NCI-H526 (cell line): ENCODE measurements around the gene VPS16.
"Not testable (repeated sequence)": the region's sequence is repeated elsewhere in the genome, so short reads cannot be mapped to it uniquely, and the experiment has no call there.

Experiments used
- DNase-seq, 2 experiments: peaks; one replicate each; lab custom pipeline; 2025; lab: John Stamatoyannopoulos, UW

The VPS16 gene

DNA sequence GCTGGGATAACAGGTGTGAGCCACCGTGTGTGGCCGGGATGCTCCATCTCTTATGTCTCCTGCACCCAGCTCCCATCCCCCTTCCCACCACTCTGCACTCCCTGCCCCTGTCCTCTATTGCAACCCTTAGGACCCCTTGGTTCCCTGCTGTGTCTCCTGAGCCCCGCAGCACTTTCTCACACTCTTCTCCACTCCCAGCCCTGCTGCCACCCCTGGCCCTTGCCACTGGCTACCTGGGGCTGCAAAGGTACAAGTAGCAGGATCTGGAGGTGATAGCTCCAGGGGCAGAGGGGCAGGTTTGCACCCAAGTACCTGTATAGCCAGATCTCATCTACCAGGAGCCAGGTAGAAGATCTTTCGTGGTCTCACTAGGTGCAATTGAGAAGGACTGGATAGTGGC is 33.5 kb upstream of the VPS16 start:
- DNase-seq = no peak

GRCh38 chr20:2807929-2808328 is 32.6 kb upstream of the VPS16 start:
- not testable (repeated sequence) for DNase-seq

DNA sequence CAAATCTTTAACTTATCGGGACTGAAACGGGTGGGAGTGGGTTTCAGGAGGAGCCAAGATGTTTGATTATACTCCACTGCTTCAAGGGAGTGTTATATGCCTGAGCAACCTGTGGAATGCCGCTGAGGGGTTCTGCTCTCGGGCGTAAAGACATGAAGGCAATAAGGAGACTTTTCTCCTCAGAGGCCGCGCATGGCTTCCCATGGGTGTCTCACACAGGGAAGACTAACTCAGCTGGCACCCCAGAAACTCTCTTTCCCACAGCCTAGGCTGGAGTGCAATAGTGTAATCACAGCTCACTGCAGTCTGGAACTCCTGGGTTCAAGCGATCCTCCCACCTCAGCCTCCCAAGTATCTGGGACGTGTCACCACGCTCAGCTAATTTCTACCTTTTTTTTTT is 30.9 kb upstream of the VPS16 start:
- no peak for DNase-seq

- no peak for DNase-seq
Observed at GRCh38 chr20:2812189-2812588, 28.4 kb upstream of the VPS16 start.

GRCh38 chr20:2814076-2814475 is 26.5 kb upstream of the VPS16 start:
- no peak for DNase-seq

GRCh38 chr20:2814587-2815051 is 25.9 kb upstream of the VPS16 start, which contains the start of gene C20orf141:
Gene C20orf141, plus strand, starts transcription at chr20:2814987. Its CDS starts 198 bp downstream, at chr20:2815185.
- no peak for DNase-seq

DNA sequence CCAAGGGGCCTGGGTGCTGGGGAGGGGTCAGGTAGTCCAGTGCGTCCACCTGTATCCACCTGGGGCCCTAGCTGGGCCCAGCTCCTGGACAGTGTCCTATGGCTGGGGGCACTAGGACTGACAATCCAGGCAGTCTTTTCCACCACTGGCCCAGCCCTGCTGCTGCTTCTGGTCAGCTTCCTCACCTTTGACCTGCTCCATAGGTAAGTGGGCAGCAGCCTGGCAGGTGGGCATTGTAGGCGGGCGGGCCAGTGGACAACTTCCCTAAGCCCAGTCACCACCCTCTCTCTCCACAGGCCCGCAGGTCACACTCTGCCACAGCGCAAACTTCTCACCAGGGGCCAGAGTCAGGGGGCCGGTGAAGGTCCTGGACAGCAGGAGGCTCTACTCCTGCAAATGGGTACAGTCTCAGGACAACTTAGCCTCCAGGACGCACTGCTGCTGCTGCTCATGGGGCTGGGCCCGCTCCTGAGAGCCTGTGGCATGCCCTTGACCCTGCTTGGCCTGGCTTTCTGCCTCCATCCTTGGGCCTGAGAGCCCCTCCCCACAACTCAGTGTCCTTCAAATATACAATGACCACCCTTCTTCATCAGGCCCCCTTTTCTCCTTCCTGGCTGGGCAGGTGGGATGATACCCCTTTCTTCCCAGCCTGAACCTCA is 25.2 kb upstream of the VPS16 start:
- no peak for DNase-seq

- DNase-seq = no peak
Observed at GRCh38 chr20:2816030-2816582, 24.4 kb upstream of the VPS16 start, which contains the start of gene TMEM239. Gene TMEM239, plus strand, starts transcription at chr20:2816364. Its CDS starts 191 bp downstream, at chr20:2816555.

GRCh38 chr20:2816583-2817340 is 23.8 kb upstream of the VPS16 start:
- DNase-seq = peak in 1 of 2 experiments; percentile 41

- no peak for DNase-seq
Observed at GRCh38 chr20:2817341-2817726, 23.2 kb upstream of the VPS16 start.

DNA sequence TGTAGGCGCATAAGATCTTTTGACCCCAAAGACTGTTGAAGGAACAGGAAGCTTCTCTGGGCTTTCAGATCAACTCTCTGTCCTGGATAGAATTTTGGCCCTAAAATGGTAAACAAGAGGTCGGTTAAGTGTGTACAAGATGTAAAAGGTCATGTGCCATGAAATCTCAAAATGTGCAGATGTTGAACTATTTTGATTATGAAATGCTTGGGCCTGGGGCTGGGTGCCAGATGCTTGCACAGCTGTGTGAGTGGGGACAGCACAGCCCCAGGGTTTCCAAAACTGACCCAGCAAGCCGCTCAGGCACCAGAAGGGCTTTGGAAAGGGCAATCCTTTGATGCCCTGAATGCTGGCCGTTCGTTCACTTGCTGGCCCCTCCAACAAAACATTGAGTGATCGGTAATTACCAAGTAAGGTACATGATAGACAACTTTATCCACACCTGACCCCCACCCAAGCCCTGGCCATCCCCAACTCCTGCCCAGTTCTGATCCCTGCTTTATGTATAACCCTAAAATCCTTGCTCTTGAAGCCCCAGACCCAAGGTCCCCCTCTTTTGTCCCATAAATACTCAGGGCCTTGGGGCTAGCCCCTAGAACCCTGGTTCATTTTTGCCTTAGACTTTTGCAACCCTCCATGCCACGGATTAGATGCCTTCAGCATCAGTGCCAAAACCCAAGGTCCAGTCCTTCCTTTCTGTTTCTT is 22.5 kb upstream of the VPS16 start:
- no peak for DNase-seq

- DNase-seq = no peak
Observed at GRCh38 chr20:2820084-2820895, 20.3 kb upstream of the VPS16 start.

- DNase-seq = no peak
Observed at GRCh38 chr20:2820896-2821869, 19.4 kb upstream of the VPS16 start.

- DNase-seq = no peak
Observed at GRCh38 chr20:2822073-2822472, 18.5 kb upstream of the VPS16 start.

DNA sequence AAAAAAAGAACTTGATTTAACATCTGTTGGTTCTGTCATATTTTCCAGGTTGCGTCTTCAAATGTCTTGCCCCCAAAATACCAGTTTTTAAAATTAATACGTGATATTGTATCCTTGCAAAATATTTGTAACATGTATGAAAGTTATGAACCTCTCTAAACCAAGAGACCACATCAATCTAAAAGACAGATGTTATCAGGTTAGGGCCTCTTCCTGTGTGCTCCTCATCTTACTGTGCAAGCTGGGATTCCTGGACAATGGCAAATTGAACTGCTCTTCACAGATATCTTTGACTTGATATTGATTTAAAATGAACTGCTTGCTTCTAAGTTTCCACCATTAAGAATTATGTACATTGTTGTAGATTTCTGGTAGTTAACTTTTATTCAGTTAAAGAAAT is 14.8 kb upstream of the VPS16 start:
- no peak for DNase-seq

GRCh38 chr20:2826655-2827054 is 13.9 kb upstream of the VPS16 start:
- DNase-seq = no peak

- no peak for DNase-seq
Observed at GRCh38 chr20:2829376-2829775, 11.2 kb upstream of the VPS16 start.

DNA sequence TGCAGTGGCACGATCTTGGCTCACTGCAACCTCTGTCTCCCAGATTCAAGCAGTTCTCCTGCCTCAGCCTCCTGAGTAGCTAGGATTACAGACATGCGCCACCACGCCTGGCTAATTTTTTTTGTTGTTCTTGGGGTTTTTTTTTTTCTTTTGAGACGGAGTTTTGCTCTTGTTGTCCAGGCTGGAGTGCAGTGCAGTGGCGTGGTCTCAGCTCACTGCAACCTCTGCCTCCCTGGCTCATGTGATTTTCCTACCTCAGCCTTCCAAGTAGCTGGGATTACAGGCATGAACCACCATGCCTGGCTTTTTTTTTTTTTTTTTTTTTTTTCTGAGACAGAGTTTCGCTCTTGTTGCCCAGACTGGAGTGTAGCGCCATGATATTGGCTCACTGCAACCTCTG is 9.3 kb upstream of the VPS16 start:
- DNase-seq = not testable (repeated sequence)

DNA sequence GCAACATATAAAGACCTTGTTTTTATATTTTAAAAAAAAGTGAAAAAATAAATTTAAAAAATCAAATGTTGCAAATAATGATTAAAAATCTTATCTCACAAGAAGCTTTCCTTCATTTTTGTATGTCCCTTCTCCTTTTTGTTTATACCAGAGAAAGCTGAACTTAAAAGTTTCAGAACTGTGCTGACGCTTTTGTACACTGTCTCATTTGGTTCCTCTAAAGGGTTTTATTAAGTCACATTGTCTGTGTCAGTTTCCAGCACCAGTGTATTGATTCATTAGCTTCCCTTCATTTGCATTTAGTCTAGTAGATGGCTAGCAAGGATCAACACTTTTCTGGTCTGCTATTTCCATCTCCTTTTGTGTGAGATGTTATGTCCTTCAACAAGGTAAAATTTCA is 6.8 kb upstream of the VPS16 start:
- no peak for DNase-seq

- DNase-seq = no peak
Observed at GRCh38 chr20:2834401-2835110, 6.0 kb upstream of the VPS16 start.
